ENCODE results near the gene ASTN2.

DNA sequence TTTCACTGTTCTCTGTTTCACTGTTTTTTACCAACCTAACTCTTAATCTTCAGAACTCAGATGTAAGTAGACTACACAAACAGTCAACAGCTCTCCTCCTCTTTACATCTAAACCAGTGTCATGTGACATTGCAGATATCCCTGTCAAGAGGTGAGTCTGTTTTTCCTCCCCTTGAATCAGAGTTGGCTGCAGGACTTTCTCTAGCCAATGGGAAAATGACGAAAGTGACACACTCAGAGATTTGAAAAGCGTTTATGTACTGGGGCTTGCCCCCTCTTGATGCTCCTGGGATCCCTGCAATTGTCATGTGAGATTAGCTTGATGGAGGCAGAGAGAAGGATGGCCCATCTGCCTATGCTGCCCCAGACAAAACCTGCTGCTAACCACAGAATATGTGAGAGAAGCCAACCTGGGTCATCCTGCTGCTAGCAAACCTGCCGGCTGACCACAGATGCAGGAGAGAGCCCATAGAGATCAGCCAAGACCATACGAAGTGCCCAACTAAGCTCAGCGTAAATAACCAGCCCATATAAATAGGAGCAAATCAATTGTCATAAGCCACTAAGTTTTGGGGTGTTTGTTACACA lies 111.1 kb downstream of the ASTN2 start:
- TF ChIP-seq, protein P1, sequence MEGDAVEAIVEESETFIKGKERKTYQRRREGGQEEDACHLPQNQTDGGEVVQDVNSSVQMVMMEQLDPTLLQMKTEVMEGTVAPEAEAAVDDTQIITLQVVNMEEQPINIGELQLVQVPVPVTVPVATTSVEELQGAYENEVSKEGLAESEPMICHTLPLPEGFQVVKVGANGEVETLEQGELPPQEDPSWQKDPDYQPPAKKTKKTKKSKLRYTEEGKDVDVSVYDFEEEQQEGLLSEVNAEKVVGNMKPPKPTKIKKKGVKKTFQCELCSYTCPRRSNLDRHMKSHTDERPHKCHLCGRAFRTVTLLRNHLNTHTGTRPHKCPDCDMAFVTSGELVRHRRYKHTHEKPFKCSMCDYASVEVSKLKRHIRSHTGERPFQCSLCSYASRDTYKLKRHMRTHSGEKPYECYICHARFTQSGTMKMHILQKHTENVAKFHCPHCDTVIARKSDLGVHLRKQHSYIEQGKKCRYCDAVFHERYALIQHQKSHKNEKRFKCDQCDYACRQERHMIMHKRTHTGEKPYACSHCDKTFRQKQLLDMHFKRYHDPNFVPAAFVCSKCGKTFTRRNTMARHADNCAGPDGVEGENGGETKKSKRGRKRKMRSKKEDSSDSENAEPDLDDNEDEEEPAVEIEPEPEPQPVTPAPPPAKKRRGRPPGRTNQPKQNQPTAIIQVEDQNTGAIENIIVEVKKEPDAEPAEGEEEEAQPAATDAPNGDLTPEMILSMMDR (IDR thresholded peaks at IDR 0.05), result no peak
- TF ChIP-seq POLR2AphosphoS5 (IDR thresholded peaks at IDR 0.05) (no peak), EP300 (IDR thresholded peaks at IDR 0.05; ENCODE audit: low read depth) (no peak), POLR2A (IDR thresholded peaks at IDR 0.05) (no peak)

All from transverse colon (tissue), 4 donors.